ENCODE data around the gene GJB2. TPM values are rescaled to one million over a fixed set of nuclear protein-coding genes. Genes with fewer than 3 reads are reported as not detected.
"Not testable (repeated sequence)": the region's sequence is repeated elsewhere in the genome, so short reads cannot be mapped to it uniquely, and the experiment has no call there.

The GJB2 gene
- total and polyA plus RNA-seq, 10 donors = 0.14 to 0.77 (median 0.23) TPM; not detected in 4

DNA sequence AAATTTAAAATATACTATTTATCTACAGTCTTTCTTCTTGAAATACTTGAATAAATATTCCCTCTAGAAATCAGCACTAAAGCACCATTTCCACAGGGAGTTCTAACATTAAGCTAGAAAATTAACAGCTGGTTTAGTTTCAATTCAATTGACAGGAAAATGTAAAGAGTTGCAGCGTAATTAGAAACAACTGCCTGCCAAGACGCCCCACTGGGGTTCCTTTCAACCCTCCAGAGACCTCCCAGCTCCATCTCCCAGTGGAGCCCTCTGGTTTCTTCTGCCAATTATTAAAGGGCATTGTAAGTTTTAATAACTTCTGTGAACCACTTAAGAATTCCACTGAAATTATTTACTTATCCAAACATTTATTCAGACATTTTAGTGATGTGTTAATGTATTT lies 36.0 kb downstream of the GJB2 start:
- Histone ChIP-seq H3K4me3 (no peak overlapping the region), H3K27ac (no peak overlapping the region), H3K27me3 (replicated peaks in 1 of 7) (peaks cover 2 to 67% (median 61%) of the 10 kb centered on the region in 7 donors), H3K36me3 (no peaks in the 10 kb centered on the region), H3K9me3 (no peaks in the 10 kb centered on the region), H3K4me1 (peaks cover 7 to 27% (median 21%) of the 10 kb centered on the region in 6 donors)
- no peak for DNase-seq
- 21 to 40% (median 25%) methylated on average over 2 of the region's 2 CpGs for WGBS, 5 donors
- intact Hi-C loops (cut with DNase I; ENCODE audit: low total_unique reads) = no loop called here
- TF ChIP-seq POLR2AphosphoS5 (IDR thresholded peaks at IDR 0.05) (no peak), POLR2A (IDR thresholded peaks at IDR 0.05) (no peak)
- TF ChIP-seq, protein P1, sequence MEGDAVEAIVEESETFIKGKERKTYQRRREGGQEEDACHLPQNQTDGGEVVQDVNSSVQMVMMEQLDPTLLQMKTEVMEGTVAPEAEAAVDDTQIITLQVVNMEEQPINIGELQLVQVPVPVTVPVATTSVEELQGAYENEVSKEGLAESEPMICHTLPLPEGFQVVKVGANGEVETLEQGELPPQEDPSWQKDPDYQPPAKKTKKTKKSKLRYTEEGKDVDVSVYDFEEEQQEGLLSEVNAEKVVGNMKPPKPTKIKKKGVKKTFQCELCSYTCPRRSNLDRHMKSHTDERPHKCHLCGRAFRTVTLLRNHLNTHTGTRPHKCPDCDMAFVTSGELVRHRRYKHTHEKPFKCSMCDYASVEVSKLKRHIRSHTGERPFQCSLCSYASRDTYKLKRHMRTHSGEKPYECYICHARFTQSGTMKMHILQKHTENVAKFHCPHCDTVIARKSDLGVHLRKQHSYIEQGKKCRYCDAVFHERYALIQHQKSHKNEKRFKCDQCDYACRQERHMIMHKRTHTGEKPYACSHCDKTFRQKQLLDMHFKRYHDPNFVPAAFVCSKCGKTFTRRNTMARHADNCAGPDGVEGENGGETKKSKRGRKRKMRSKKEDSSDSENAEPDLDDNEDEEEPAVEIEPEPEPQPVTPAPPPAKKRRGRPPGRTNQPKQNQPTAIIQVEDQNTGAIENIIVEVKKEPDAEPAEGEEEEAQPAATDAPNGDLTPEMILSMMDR (IDR thresholded peaks at IDR 0.05 in 8 of 11, conservative IDR thresholded peaks at IDR 0.05 in 3 of 11) = no peak

DNA sequence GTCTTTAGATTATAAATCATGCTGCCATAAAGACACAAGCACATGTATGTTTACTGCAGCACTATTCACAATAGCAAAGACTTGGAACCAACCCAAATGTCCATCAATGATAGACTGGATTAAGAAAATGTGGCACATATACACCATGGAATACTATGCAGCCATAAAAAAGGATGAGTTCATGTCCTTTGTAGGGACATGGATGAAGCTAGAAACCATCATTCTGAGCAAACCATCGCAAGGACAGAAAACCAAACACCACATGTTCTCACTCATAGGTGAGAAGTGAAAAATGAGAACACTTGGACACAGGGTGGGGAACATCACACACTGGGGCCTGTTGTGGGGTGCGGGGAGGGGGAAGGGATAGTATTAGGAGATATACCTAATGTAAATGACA lies 39.4 kb downstream of the GJB2 start:
- WGBS, 5 donors = 88 to 98% (median 91%) methylated on average over 2 of the region's 2 CpGs
- H3K27ac ChIP-seq; intact Hi-C loops (cut with DNase I; ENCODE audit: low total_unique reads); DNase-seq; H3K4me1 ChIP-seq; H3K4me3 ChIP-seq; H3K9me3 ChIP-seq; H3K36me3 ChIP-seq: not testable (repeated sequence)
- H3K27me3 ChIP-seq (replicated peaks in 1 of 7) = peaks cover 0 to 57% (median 31%) of the 10 kb centered on the region in 7 donors

DNA sequence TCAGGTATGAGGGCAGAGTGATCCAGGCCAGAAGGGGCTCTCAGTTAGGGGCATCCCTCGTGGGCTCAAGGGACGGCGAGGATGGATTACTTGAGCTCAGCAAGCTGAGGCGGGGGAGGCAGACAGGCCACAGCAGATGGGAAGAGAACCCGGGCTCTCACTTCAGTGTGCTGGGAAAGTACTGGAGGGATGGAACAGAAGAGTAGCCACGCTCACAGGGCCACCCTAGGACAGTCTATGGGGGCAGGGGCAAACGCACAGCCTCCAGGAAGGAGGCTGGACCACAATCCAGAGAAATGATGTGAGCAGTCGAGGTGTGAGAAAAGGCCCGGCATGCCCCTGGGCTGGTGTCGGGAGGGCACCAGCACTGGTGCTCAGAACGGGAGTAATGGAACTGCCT lies 41.1 kb downstream of the GJB2 start:
- Histone ChIP-seq H3K9me3 (no peaks in the 10 kb centered on the region), H3K27ac (no peak overlapping the region), H3K4me3 (no peak overlapping the region), H3K36me3 (no peaks in the 10 kb centered on the region), H3K4me1 (no peaks in the 10 kb centered on the region), H3K27me3 (replicated peaks in 1 of 7) (peaks cover 0 to 51% (median 14%) of the 10 kb centered on the region in 7 donors)
- intact Hi-C loops (cut with DNase I; ENCODE audit: low total_unique reads) = no loop called here
- DNase-seq = no peak
- no peak for TF ChIP-seq POLR2A (IDR thresholded peaks at IDR 0.05)
- TF ChIP-seq POLR2AphosphoS5 (IDR thresholded peaks at IDR 0.05) = no peak
- TF ChIP-seq, protein P1 (IDR thresholded peaks at IDR 0.05 in 8 of 11, conservative IDR thresholded peaks at IDR 0.05 in 3 of 11) = no peak
- 81 to 91% (median 82%) methylated on average over 11 of the region's 11 CpGs for WGBS, 5 donors

DNA sequence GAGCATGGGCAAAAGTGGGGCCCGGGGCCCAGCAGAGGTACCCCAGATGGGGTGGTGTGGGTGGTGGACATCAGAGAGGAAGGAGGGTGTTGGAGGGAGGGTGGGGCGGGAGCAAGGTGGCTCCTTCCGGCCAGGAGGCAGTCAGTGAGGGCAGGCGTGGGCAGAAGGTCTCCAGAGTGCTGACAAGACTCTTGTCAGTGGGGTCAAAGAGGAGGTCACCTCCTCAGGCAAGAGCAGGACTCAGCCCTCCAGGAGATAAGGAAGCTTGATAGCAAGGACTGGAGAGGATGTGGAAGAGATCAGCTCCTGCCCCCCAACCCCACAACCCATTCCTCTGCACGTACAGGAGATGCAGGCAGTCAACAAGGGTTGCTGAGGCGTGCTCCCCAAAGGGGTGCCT lies 41.7 kb downstream of the GJB2 start:
- Histone ChIP-seq H3K27me3 (replicated peaks in 1 of 7) (peaks cover 0 to 51% (median 8%) of the 10 kb centered on the region in 7 donors), H3K4me1 (no peaks in the 10 kb centered on the region), H3K27ac (no peak overlapping the region), H3K4me3 (no peak overlapping the region), H3K9me3 (no peaks in the 10 kb centered on the region), H3K36me3 (no peaks in the 10 kb centered on the region)
- intact Hi-C loops (cut with DNase I; ENCODE audit: low total_unique reads) = no loop called here
- WGBS, 5 donors = 69 to 73% (median 70%) methylated on average over 5 to 6 of the region's 6 CpGs
- no peak for DNase-seq
- TF ChIP-seq POLR2AphosphoS5 (IDR thresholded peaks at IDR 0.05) = no peak
- TF ChIP-seq, protein P1 (IDR thresholded peaks at IDR 0.05 in 8 of 11, conservative IDR thresholded peaks at IDR 0.05 in 3 of 11) = no peak
- no peak for TF ChIP-seq POLR2A (IDR thresholded peaks at IDR 0.05)

DNA sequence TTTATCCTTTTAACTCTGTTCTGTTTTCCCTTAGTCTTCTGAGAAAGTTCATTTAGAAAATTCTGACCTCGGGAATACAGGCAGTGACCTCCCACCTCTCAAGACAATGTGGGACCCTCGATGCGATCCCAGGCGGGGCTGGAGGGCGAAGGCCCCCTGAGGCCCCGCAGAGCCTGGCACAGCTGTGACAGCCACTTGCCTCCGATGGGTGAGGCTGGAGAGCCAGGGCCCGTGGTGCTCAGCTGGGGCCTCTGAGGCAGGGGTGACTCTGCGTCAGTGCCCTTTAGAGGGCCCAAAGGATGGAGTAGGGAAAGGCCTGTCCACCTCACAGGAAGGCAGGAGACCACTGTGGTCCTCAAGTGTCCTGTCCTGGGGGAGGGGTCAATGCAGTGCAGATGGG lies 42.2 kb downstream of the GJB2 start:
- H3K27me3 ChIP-seq (replicated peaks in 1 of 7) = peaks cover 0 to 54% (median 5%) of the 10 kb centered on the region in 7 donors
- no peak for DNase-seq
- H3K4me3 ChIP-seq = no peak overlapping the region
- WGBS, 5 donors = 76 to 89% (median 82%) methylated on average over 8 to 9 of the region's 9 CpGs
- no peak overlapping the region for H3K27ac ChIP-seq
- no peaks in the 10 kb centered on the region for H3K4me1 ChIP-seq
- H3K36me3 ChIP-seq = no peaks in the 10 kb centered on the region
- intact Hi-C loops (cut with DNase I; ENCODE audit: low total_unique reads) = no loop called here
- H3K9me3 ChIP-seq = no peaks in the 10 kb centered on the region
- TF ChIP-seq POLR2AphosphoS5 (IDR thresholded peaks at IDR 0.05) (no peak), POLR2A (IDR thresholded peaks at IDR 0.05) (no peak)
- TF ChIP-seq, protein P1 (IDR thresholded peaks at IDR 0.05 in 8 of 11, conservative IDR thresholded peaks at IDR 0.05 in 3 of 11) = no peak
